OCI-LY7 (cell line): Measurements from ENCODE around the gene SECTM1. TPM values are rescaled to one million over a fixed set of nuclear protein-coding genes. Genes with fewer than 3 reads are reported as not detected.

ENCODE experiments used
- BruUV-seq: library from RNA; stranded (reverse); fragments of 400-500 nt; replicated peaks from 2 replicates; lab custom pipeline; 2021; lab: Mats Ljungman, UMichigan
- CTCF ChIA-PET: fragments of 300-600 bp; sonication (Branson Sonifier 250); formaldehyde crosslinking; loops from one replicate; lab custom pipeline; 2022; ENCODE audit warnings: antibody characterized with exemption; ENCODE audit not compliant: unreplicated experiment; lab: Charles Lee
- POLR2A ChIA-PET: fragments of 300-600 bp; sonication (Branson Sonifier 250); formaldehyde crosslinking; loops from one replicate; lab custom pipeline; 2022; ENCODE audit warnings: antibody characterized with exemption; lab: Charles Lee
- DNase-seq: peaks from one replicate; pipeline ENCODE4 v3.0.0-alpha.2; 2015; ENCODE audit warnings: low spot score
- H2AFZ ChIP-seq: fragments of 200-600 bp; sonication (generic), shearing (Covaris generic); 2 replicates; pipeline ENCODE4 v1.6.1; 2014; ENCODE audit warnings: mild to moderate bottlenecking, antibody characterized with exemption, low read length, moderate library complexity
- H3K27ac ChIP-seq: fragments of 200-600 bp; sonication (generic); 2 replicates; pipeline ENCODE4 v1.5.1; 2014; ENCODE audit warnings: mixed run types, low read depth, mild to moderate bottlenecking, moderate library complexity, low read length, inconsistent platforms; ENCODE audit not compliant: poor library complexity, severe bottlenecking
- H3K36me3 ChIP-seq: fragments of 200-600 bp; sonication (generic); 2 replicates; pipeline ENCODE4 v1.6.1; 2014; ENCODE audit warnings: mild to moderate bottlenecking, antibody characterized with exemption, low read length, moderate library complexity, mixed read lengths; ENCODE audit not compliant: insufficient read depth
- H3K4me1 ChIP-seq: fragments of 200-600 bp; sonication (generic); 2 replicates; pipeline ENCODE4 v1.5.1; 2014; ENCODE audit warnings: mild to moderate bottlenecking, low read length; ENCODE audit not compliant: insufficient read depth, poor library complexity, severe bottlenecking
- H3K4me2 ChIP-seq: fragments of 200-600 bp; sonication (generic); 2 replicates; pipeline ENCODE4 v1.6.1; 2014; ENCODE audit warnings: mild to moderate bottlenecking, low read length
- H3K4me3 ChIP-seq: fragments of 200-600 bp; sonication (generic); 2 replicates; pipeline ENCODE4 v1.5.1; 2014; ENCODE audit warnings: mild to moderate bottlenecking, low read depth, low read length; ENCODE audit not compliant: poor library complexity, severe bottlenecking
- H3K79me2 ChIP-seq: fragments of 200-600 bp; sonication (generic); 2 replicates; pipeline ENCODE4 v1.6.1; 2016; ENCODE audit warnings: low read depth, mild to moderate bottlenecking, low read length, moderate library complexity, mixed read lengths; ENCODE audit not compliant: insufficient read depth
- H3K9me2 ChIP-seq: fragments of 200-600 bp; sonication (generic); 2 replicates; pipeline ENCODE4 v1.6.1; 2016; ENCODE audit warnings: mild to moderate bottlenecking, low read length, mixed read lengths; ENCODE audit not compliant: insufficient read depth
- H3K9me3 ChIP-seq: fragments of 200-600 bp; sonication (generic); 2 replicates; pipeline ENCODE4 v1.6.1; 2014; ENCODE audit warnings: mild to moderate bottlenecking, mixed run types, low read length, mixed read lengths
- H4K20me1 ChIP-seq: fragments of 200-600 bp; sonication (generic); 2 replicates; pipeline ENCODE4 v1.6.1; 2014; ENCODE audit warnings: mild to moderate bottlenecking, antibody characterized with exemption, low read length, moderate library complexity, mixed read lengths; ENCODE audit not compliant: insufficient read depth
- CTCF ChIP-seq: fragments of 200-600 bp; sonication (generic); conservative IDR thresholded peaks from 2 replicates; pipeline ENCODE4 v1.5.1; 2014; ENCODE audit warnings: mild to moderate bottlenecking, antibody characterized with exemption, low read length, moderate library complexity, mixed read lengths
- EZH2phosphoT487 ChIP-seq: fragments of 200-600 bp; sonication (generic); IDR thresholded peaks from 2 replicates; pipeline ENCODE4 v1.6.1; 2018; ENCODE audit warnings: low read depth, borderline replicate concordance, mild to moderate bottlenecking, mixed run types, antibody characterized with exemption, low read length, moderate library complexity, mixed read lengths
- intact Hi-C: fragments of 100-400 bp; cut with micrococcal nuclease; formaldehyde crosslinking; loops from one replicate; pipeline ENCODE4 v1.10.0; 2022; ENCODE audit not compliant: unreplicated experiment
- total RNA-seq, 2 experiments: library from RNA; depleted of rRNA in 1 of 2; stranded (reverse); fragments of >200 nt in 1 of 2; shearing (Covaris generic) in 1 of 2; gene quantifications; 2 replicates each; pipeline ENCODE4 v1.2.3, GENCODE V29; 2014 to 2022

The SECTM1 gene
- total RNA-seq, 2 experiments from 2014 or later: not detected

GRCh38 chr17:82350182-82351030 is 16.8 kb upstream of the SECTM1 start:
- no peaks in the 10 kb centered on the region for H3K9me3 ChIP-seq
- peak overlapping the region; percentile 65 for H2AFZ ChIP-seq
- BruUV-seq: TSS peak; percentile 96
- ChIA-PET POLR2A (interaction anchor here (0.7 to 3.7 kb wide), 9 partner anchors 20 to 204 kb away, joined by 3 to 22 read pairs (median 6); partner anchors contain the start of genes CYBC1, HEXD and OGFOD3), CTCF (interaction anchor here (0.7 to 2.0 kb wide), 9 partner anchors 16 to 203 kb away, joined by 3 to 11 read pairs (median 3); no protein-coding TSS in a partner anchor)
- H3K4me3 ChIP-seq: peak overlapping the region; percentile 55
- H3K4me2 ChIP-seq: peak overlapping the region; percentile 78
- no peaks in the 10 kb centered on the region for H3K79me2 ChIP-seq
- no peaks in the 10 kb centered on the region for H3K9me2 ChIP-seq
- H3K4me1 ChIP-seq: peaks cover 63% of the 10 kb centered on the region
- TF ChIP-seq EZH2phosphoT487 (no peak), CTCF (peak; percentile 79)
- H4K20me1 ChIP-seq: no peaks in the 10 kb centered on the region
- no peaks in the 10 kb centered on the region for H3K36me3 ChIP-seq
- intact Hi-C loops: loop anchor here (1.0 to 5.0 kb wide), 9 partner anchors 20 to 522 kb away; partner anchors contain the start of genes HEXD and OGFOD3
- H3K27ac ChIP-seq: peak overlapping the region; percentile 97
- DNase-seq: peak; percentile 92

GRCh38 chr17:82349287-82349701 is 15.7 kb upstream of the SECTM1 start:
- Histone ChIP-seq H3K4me2 (peak overlapping the region; percentile 78; the same call in 1 of the 2 replicates), H3K27ac (peak overlapping the region; percentile 97), H3K9me2 (no peaks in the 10 kb centered on the region), H3K36me3 (no peaks in the 10 kb centered on the region), H3K9me3 (no peaks in the 10 kb centered on the region), H3K79me2 (no peaks in the 10 kb centered on the region), H4K20me1 (no peaks in the 10 kb centered on the region), H3K4me1 (peaks cover 69% of the 10 kb centered on the region), H3K4me3 (no peak overlapping the region), H2AFZ (peak overlapping the region; percentile 65; the same call in 1 of the 2 replicates)
- intact Hi-C loops: no loop called here
- DNase-seq: no peak
- ChIA-PET POLR2A (interaction anchor here (0.6 to 3.7 kb wide), 4 partner anchors 9 to 205 kb away, joined by 3 to 20 read pairs (median 6); partner anchors contain the start of genes HEXD and OGFOD3), CTCF (interaction anchor here (1.0 to 1.2 kb wide), 2 partner anchors 51 to 75 kb away, joined by 3 read pairs; no protein-coding TSS in a partner anchor)
- TF ChIP-seq CTCF: no peak
- no peak for TF ChIP-seq EZH2phosphoT487
- no TSS peak for BruUV-seq
